Fibroblast of the conjunctiva (primary cell): ENCODE data around the gene MPDZ.

ENCODE experiments used
- DNase-seq: peaks from one replicate; pipeline ENCODE4 v3.0.0-alpha.2; 2010; ENCODE audit warnings: low read depth

MPDZ gene

GRCh38 chr9:13131991-13132390 lies 147.5 kb downstream of the MPDZ start:
- DNase-seq = no peak

- no peak for DNase-seq
Observed at GRCh38 chr9:13131416-13131815, 148.1 kb downstream of the MPDZ start.

- no peak for DNase-seq
Observed at GRCh38 chr9:13128266-13128860, 151.1 kb downstream of the MPDZ start.

GRCh38 chr9:13127131-13127530 lies 152.4 kb downstream of the MPDZ start:
- peak; percentile 33 for DNase-seq

GRCh38 chr9:13125261-13125660 lies 154.2 kb downstream of the MPDZ start:
- no peak for DNase-seq

- no peak for DNase-seq
Observed at GRCh38 chr9:13122756-13123369, 156.6 kb downstream of the MPDZ start.

- DNase-seq = no peak
Observed at GRCh38 chr9:13118313-13118712, 161.2 kb downstream of the MPDZ start.

- no peak for DNase-seq
Observed at GRCh38 chr9:13116292-13116691, 163.2 kb downstream of the MPDZ start.

GRCh38 chr9:13113751-13114150 lies 165.7 kb downstream of the MPDZ start:
- DNase-seq = peak; percentile 17

GRCh38 chr9:13113216-13113615 lies 166.3 kb downstream of the MPDZ start:
- peak; percentile 34 for DNase-seq

- DNase-seq = no peak
Observed at GRCh38 chr9:13111778-13112177, 167.7 kb downstream of the MPDZ start.

- no peak for DNase-seq
Observed at GRCh38 chr9:13110766-13111417, 168.6 kb downstream of the MPDZ start.

- no peak for DNase-seq
Observed at GRCh38 chr9:13109781-13110180, 169.7 kb downstream of the MPDZ start.

GRCh38 chr9:13107008-13107407 lies 172.5 kb downstream of the MPDZ start:
- no peak for DNase-seq

- DNase-seq = no peak
Observed at GRCh38 chr9:13100914-13101572, 178.4 kb downstream of the MPDZ start.

GRCh38 chr9:13095056-13095455 lies 184.4 kb downstream of the MPDZ start:
- DNase-seq = no peak

GRCh38 chr9:13090628-13091027 lies 188.9 kb downstream of the MPDZ start:
- no peak for DNase-seq

GRCh38 chr9:13089666-13090065 lies 189.8 kb downstream of the MPDZ start:
- no peak for DNase-seq

GRCh38 chr9:13088720-13089427 lies 190.6 kb downstream of the MPDZ start:
- peak; percentile 57 for DNase-seq

GRCh38 chr9:13083963-13084528 lies 195.4 kb downstream of the MPDZ start:
- peak; percentile 28 for DNase-seq

GRCh38 chr9:13083366-13083765 lies 196.1 kb downstream of the MPDZ start:
- no peak for DNase-seq

GRCh38 chr9:13082796-13083195 lies 196.7 kb downstream of the MPDZ start:
- DNase-seq = no peak
